EL (cell line): ENCODE results near the gene CDKN2B.

Experiments
- DNase-seq: peaks from one replicate; pipeline ENCODE4 v3.0.0-alpha.2; 2016

The CDKN2B gene

GRCh38 chr9:21993893-21994555, 15.1 kb downstream of the CDKN2B start, which contains the start of gene CDKN2A:
TSS of gene CDKN2A (minus strand) at chr9:21994392.
- peak; percentile 64 for DNase-seq

GRCh38 chr9:21993007-21993406, 16.1 kb downstream of the CDKN2B start:
- DNase-seq, result no peak

DNA sequence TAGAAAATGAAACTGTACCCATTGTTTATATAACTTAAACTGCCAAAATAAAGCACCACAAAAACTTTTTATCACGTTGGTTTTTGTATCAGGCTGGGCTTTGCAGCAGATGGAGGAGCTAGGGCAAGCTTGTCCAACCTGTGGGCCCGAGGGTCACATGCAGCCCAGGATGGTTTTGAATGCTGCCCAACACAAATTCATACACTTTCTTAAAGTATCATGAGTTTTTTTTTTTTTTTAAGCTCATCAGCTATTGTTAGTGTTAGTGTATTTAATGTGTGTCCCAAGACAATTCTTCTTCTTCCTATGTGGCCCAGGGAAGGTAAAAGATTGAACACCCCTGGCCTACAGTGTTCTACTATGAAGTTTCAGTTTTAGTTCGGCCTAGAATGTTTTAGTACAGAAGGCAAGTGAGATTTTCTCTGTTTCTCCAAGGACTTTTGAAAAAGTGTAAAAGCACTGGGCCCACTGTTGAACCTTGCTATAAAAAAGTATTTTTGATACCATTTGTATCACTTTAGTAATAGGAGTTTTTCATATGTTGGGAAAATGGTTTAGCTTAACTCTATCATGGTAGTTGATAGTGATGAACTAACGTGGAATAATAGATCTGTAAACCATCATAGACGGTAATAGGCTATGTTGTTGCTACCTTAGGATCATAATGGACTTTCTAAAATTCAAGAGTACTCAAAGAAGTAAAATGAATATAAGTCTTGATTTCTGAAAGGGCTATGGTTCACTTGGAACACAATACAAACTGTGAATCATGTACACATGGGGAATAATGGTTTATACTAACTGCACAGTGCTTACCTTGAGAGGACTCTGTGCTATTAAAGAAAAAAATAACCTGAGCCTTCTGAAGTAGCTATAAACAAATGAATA, 17.8 kb downstream of the CDKN2B start:
- DNase-seq, result no peak

- DNase-seq, result no peak
Measured at GRCh38 chr9:21989440-21990189, 19.5 kb downstream of the CDKN2B start.

- DNase-seq, result no peak
Measured at GRCh38 chr9:21988056-21988990, 20.8 kb downstream of the CDKN2B start.

DNA sequence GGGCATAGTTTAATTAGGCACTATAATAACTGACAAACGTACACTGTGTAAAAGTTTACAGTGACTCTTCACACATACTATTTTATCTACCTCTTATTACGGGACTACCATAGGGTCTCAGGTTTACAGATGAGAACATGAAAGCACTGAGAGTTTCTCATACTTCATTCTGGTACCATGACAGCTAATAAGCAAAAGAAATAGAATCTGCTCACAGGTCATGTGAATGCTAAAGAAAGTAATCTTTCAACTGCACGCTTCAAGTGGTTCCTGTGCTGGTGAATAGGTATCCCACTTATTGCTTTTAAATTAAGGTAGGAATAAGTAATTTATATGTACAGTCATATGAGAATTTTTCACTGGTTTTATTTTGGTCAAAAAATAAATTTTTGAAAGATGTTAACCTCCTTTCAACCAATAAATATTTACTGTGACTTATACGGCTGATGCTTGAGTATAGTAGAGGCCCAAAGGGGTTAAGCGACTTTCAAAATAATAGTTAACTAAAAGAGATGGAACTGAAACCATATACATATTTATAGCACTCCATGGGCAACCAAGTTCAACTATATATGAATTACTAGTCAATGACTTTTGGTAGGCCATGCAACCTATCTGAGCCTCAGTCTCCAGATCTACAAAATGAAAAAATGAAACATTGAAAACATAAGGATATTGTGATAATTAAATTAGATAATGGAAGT, 23.0 kb downstream of the CDKN2B start:
- DNase-seq, result no peak

GRCh38 chr9:21984101-21984500, 25.0 kb downstream of the CDKN2B start:
- DNase-seq, result no peak

DNA sequence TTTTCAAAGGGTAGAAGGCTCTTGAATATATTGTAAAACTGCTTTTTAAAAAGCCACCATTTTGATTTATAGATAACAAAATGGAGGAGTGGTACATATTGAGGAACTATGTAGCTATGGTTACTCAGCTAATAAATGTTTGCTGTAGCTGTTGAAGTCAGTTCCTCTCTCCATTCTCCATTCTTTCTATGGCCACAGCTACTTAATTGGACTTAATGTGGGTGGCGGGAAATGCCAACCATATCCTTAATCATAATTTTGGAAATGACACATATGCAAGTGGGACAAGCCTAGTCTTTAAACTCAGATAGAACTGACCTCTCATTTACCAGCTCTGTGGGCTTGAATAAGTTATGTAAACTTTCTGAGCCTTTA, 25.6 kb downstream of the CDKN2B start:
- DNase-seq, result no peak

- DNase-seq, result no peak
Measured at GRCh38 chr9:21982861-21983560, 26.1 kb downstream of the CDKN2B start.

DNA sequence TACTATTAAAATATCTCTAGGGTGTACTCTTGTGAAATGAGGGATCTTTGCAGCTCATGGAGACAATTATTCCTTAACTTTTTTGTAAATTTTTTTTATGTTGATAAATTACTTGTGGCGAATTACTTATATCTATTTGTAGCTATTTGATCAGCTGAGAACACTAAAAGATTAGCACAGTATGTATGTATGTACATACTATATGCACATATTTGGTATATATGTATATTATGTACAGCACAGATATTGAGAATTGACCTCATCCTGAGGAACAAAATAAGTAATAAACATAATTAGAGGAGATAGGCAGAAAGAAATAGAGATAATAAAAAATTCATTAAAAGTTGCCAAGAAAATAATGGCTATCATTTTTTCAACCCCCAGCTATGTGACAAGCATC, 26.7 kb downstream of the CDKN2B start:
- no peak for DNase-seq

DNA sequence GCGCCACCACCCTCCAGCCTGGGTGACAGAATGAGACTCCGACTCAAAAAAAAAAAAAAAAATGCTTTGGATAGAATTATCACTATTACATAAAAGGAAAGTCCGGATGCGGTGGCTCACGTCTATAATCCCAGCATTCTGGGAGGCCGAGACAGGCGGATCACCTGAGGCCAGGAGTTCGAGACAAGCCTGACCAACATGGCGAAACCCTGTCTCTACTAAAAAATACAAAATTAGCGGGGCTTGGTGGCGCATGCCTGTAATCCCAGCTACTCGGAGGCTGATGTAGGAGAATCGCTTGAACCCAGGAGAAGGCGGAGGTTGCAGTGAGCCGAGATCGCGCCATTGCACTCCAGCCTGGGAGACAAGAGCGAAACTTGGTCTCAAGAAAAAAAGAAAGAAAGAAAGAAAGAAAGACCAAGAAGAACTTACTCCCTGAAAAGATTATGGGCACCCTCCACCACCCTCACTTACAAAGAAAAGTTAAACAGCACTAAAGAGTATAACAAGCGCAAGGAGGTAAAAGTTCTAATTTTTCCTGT, 32.7 kb downstream of the CDKN2B start:
- DNase-seq, result no peak

DNA sequence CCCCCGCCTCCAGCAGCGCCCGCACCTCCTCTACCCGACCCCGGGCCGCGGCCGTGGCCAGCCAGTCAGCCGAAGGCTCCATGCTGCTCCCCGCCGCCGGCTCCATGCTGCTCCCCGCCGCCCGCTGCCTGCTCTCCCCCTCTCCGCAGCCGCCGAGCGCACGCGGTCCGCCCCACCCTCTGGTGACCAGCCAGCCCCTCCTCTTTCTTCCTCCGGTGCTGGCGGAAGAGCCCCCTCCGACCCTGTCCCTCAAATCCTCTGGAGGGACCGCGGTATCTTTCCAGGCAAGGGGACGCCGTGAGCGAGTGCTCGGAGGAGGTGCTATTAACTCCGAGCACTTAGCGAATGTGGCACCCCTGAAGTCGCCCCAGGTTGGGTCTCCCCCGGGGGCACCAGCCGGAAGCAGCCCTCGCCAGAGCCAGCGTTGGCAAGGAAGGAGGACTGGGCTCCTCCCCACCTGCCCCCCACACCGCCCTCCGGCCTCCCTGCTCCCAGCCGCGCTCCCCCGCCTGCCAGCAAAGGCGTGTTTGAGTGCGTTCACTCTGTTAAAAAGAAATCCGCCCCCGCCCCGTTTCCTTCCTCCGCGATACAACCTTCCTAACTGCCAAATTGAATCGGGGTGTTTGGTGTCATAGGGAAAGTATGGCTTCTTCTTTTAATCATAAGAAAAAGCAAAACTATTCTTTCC, 34.2 kb downstream of the CDKN2B start:
- peak; percentile 96 for DNase-seq

DNA sequence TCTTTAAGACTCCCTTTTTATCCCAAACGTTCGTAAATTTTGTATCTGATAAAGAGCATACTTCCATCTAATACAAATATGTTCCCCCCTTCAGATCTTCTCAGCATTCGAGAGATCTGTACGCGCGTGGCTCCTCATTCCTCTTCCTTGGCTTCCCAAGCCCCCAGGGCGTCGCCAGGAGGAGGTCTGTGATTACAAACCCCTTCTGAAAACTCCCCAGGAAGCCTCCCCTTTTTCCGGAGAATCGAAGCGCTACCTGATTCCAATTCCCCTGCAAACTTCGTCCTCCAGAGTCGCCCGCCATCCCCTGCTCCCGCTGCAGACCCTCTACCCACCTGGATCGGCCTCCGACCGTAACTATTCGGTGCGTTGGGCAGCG, 34.8 kb downstream of the CDKN2B start:
- peak; percentile 63 for DNase-seq

GRCh38 chr9:21972361-21972760, 36.7 kb downstream of the CDKN2B start:
- no peak for DNase-seq

- peak; percentile 45 for DNase-seq
Measured at GRCh38 chr9:21970800-21971640, 38.1 kb downstream of the CDKN2B start.

DNA sequence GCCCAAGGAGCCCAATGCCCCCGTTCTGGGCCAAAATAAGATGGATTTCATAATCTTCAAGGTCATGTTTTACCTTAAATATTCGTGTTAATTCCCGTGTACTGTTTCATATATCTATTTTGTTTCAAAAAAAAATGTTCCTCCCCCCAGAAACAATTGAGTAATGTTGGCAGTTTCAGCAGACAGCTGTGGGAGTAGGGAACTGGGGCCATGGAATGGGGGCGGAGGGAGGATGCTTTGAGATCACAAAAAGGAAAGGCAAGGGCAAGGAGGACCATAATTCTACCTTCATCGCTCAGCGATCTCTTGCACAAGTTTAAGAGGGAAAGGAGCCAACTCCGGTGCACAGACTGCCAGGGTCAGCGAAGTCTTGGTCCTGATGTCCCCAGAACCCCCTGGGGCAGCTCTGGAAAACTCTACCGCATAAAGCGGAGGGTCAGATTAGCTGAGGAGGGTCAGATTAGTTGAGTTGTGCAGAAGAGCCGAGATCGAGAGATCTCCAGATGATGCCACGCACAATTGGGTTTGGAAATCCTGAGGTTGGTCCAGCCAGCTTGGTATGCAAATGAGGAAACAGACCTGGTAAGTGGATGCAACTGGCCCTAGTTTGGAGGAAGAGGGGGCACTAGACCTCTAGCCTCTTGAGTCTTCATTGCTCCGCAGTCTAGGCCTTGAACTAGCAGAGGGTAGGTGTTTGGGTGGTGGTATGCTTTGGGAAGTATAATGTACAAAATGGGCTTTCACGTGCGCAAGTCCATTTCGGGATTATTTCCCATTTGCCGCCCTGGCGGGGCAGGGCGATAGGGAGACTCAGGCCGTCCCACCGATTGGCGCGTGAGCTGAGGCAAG, 38.9 kb downstream of the CDKN2B start:
- DNase-seq, result no peak

GRCh38 chr9:21969011-21969940, 39.8 kb downstream of the CDKN2B start:
- DNase-seq, result no peak
